HUES48 (cell line): ENCODE results near the gene TEX2.
"Not testable (repeated sequence)": the region's sequence is repeated elsewhere in the genome, so short reads cannot be mapped to it uniquely, and the experiment has no call there.

Experiments
- H3K27ac ChIP-seq: one replicate; pipeline ENCODE4 v1.7.0; 2013; ENCODE audit warnings: low read depth, low read length, inconsistent platforms
- H3K27me3 ChIP-seq: 2 replicates; pipeline ENCODE4 v1.6.1; 2013; ENCODE audit warnings: mild to moderate bottlenecking, low read length; ENCODE audit not compliant: control insufficient read depth, insufficient read depth
- H3K36me3 ChIP-seq: 2 replicates; pipeline ENCODE4 v1.6.1; 2013; ENCODE audit warnings: low read length; ENCODE audit not compliant: control insufficient read depth, insufficient read depth
- H3K4me1 ChIP-seq: 2 replicates; pipeline ENCODE4 v1.6.1; 2013; ENCODE audit warnings: mild to moderate bottlenecking, low read length; ENCODE audit not compliant: control insufficient read depth, insufficient read depth
- H3K4me3 ChIP-seq: 2 replicates; pipeline ENCODE4 v1.5.1; 2013; ENCODE audit warnings: mild to moderate bottlenecking, low read depth, low read length
- H3K9ac ChIP-seq: 2 replicates; pipeline ENCODE4 v1.6.1; 2013; ENCODE audit warnings: mild to moderate bottlenecking, low read depth, low read length, moderate library complexity
- H3K9me3 ChIP-seq: 2 replicates; pipeline ENCODE4 v1.6.1; 2013; ENCODE audit warnings: low read length; ENCODE audit not compliant: control insufficient read depth, insufficient read depth

TEX2 gene

GRCh38 chr17:64209356-64209941, 53.6 kb downstream of the TEX2 start:
- Histone ChIP-seq H3K4me3 (no peak overlapping the region), H3K27ac (no peak overlapping the region), H3K9ac (0 out of 2 replicates have a peak overlapping the region, but pooled peaks have one; percentile 14)

GRCh38 chr17:64208656-64209055, 54.4 kb downstream of the TEX2 start:
- not testable (repeated sequence) for H3K9ac ChIP-seq, H3K27ac ChIP-seq, H3K9me3 ChIP-seq, H3K4me3 ChIP-seq, H3K27me3 ChIP-seq
- peaks cover 16% of the 10 kb centered on the region for H3K4me1 ChIP-seq
- H3K36me3 ChIP-seq, result peaks cover 16% of the 10 kb centered on the region; the same call in 1 of the 2 replicates

More at GRCh38 chr17:64209356-64209941, 53.6 kb downstream of the TEX2 start:
- H3K4me1 ChIP-seq, result peaks cover 16% of the 10 kb centered on the region
- H3K36me3 ChIP-seq, result peaks cover 18% of the 10 kb centered on the region; the same call in 1 of the 2 replicates
- no peaks in the 10 kb centered on the region for H3K27me3 ChIP-seq
- H3K9me3 ChIP-seq, result no peaks in the 10 kb centered on the region

- Histone ChIP-seq H3K4me1 (peaks cover 35% of the 10 kb centered on the region), H3K9me3 (no peaks in the 10 kb centered on the region), H3K9ac (no peak overlapping the region), H3K27me3 (no peaks in the 10 kb centered on the region), H3K4me3 (no peak overlapping the region), H3K36me3 (no peaks in the 10 kb centered on the region), H3K27ac (no peak overlapping the region)
Measured at GRCh38 chr17:64205804-64206203, 57.3 kb downstream of the TEX2 start.

- no peak overlapping the region for H3K4me3 ChIP-seq
- peaks cover 29% of the 10 kb centered on the region for H3K4me1 ChIP-seq
- H3K27ac ChIP-seq, result no peak overlapping the region
- H3K27me3 ChIP-seq, result no peaks in the 10 kb centered on the region
- H3K9me3 ChIP-seq, result no peaks in the 10 kb centered on the region
- no peak overlapping the region for H3K9ac ChIP-seq
- no peaks in the 10 kb centered on the region for H3K36me3 ChIP-seq
Measured at GRCh38 chr17:64203630-64204029, 59.4 kb downstream of the TEX2 start.

GRCh38 chr17:64202683-64203344, 60.2 kb downstream of the TEX2 start:
- no peaks in the 10 kb centered on the region for H3K9me3 ChIP-seq
- peaks cover 29% of the 10 kb centered on the region for H3K4me1 ChIP-seq
- H3K27ac ChIP-seq, result peak overlapping the region; percentile 17
- no peak overlapping the region for H3K9ac ChIP-seq
- no peaks in the 10 kb centered on the region for H3K27me3 ChIP-seq
- H3K36me3 ChIP-seq, result no peaks in the 10 kb centered on the region
- no peak overlapping the region for H3K4me3 ChIP-seq

GRCh38 chr17:64200080-64201032, 62.7 kb downstream of the TEX2 start:
- H3K4me3 ChIP-seq, result no peak overlapping the region
- H3K27ac ChIP-seq, result no peak overlapping the region
- H3K9me3 ChIP-seq, result no peaks in the 10 kb centered on the region
- no peak overlapping the region for H3K9ac ChIP-seq
- no peaks in the 10 kb centered on the region for H3K36me3 ChIP-seq
- H3K4me1 ChIP-seq, result peaks cover 41% of the 10 kb centered on the region
- no peaks in the 10 kb centered on the region for H3K27me3 ChIP-seq

- H3K36me3 ChIP-seq, result no peaks in the 10 kb centered on the region
- H3K9ac ChIP-seq, result no peak overlapping the region
- H3K27ac ChIP-seq, result no peak overlapping the region
- H3K27me3 ChIP-seq, result no peaks in the 10 kb centered on the region
- no peak overlapping the region for H3K4me3 ChIP-seq
- peaks cover 41% of the 10 kb centered on the region for H3K4me1 ChIP-seq
- no peaks in the 10 kb centered on the region for H3K9me3 ChIP-seq
Measured at GRCh38 chr17:64198331-64199090, 64.5 kb downstream of the TEX2 start.

GRCh38 chr17:64196601-64197000, 66.5 kb downstream of the TEX2 start:
- H3K36me3 ChIP-seq, result no peaks in the 10 kb centered on the region

GRCh38 chr17:64193561-64193960, 69.5 kb downstream of the TEX2 start:
- no peaks in the 10 kb centered on the region for H3K36me3 ChIP-seq
- peaks cover 12% of the 10 kb centered on the region for H3K4me1 ChIP-seq
- H3K9ac ChIP-seq, result no peak overlapping the region
- no peaks in the 10 kb centered on the region for H3K27me3 ChIP-seq
- no peak overlapping the region for H3K4me3 ChIP-seq
- no peaks in the 10 kb centered on the region for H3K9me3 ChIP-seq
- H3K27ac ChIP-seq, result no peak overlapping the region

More at GRCh38 chr17:64196601-64197000, 66.5 kb downstream of the TEX2 start:
- Histone ChIP-seq H3K9me3 (no peaks in the 10 kb centered on the region), H3K4me1 (peaks cover 27% of the 10 kb centered on the region), H3K27me3 (no peaks in the 10 kb centered on the region), H3K4me3 (no peak overlapping the region), H3K27ac (peak overlapping the region; percentile 54), H3K9ac (no peak overlapping the region)

- no peak overlapping the region for H3K4me3 ChIP-seq
- H3K27ac ChIP-seq, result no peak overlapping the region
- H3K36me3 ChIP-seq, result no peaks in the 10 kb centered on the region
- no peak overlapping the region for H3K9ac ChIP-seq
- peaks cover 12% of the 10 kb centered on the region for H3K4me1 ChIP-seq
- H3K9me3 ChIP-seq, result no peaks in the 10 kb centered on the region
- H3K27me3 ChIP-seq, result no peaks in the 10 kb centered on the region
Measured at GRCh38 chr17:64192589-64192988, 70.5 kb downstream of the TEX2 start.
